Osteocyte (in vitro differentiated cells): ENCODE data around the gene LMCD1. TPM values are rescaled to one million over a fixed set of nuclear protein-coding genes. Genes with fewer than 3 reads are reported as not detected.

ENCODE experiments used
- DNase-seq: peaks from one replicate; pipeline ENCODE4 v3.0.0; 2021; ENCODE audit warnings: mixed read lengths; ENCODE audit not compliant: unreplicated experiment; ENCODE audit errors: extremely low spot score
- H3K27ac Mint-ChIP-seq: one replicate; pipeline ENCODE4 v1.8.0; 2021; ENCODE audit warnings: mild to moderate bottlenecking, mixed read lengths; ENCODE audit not compliant: unreplicated experiment
- H3K27me3 Mint-ChIP-seq: one replicate; pipeline ENCODE4 v1.8.0; 2021; ENCODE audit warnings: mixed read lengths; ENCODE audit not compliant: unreplicated experiment
- H3K36me3 Mint-ChIP-seq: one replicate; pipeline ENCODE4 v1.8.0; 2021; ENCODE audit warnings: mixed read lengths; ENCODE audit not compliant: unreplicated experiment
- H3K4me1 Mint-ChIP-seq: one replicate; pipeline ENCODE4 v1.8.0; 2021; ENCODE audit warnings: mixed read lengths; ENCODE audit not compliant: unreplicated experiment
- H3K4me3 Mint-ChIP-seq: one replicate; pipeline ENCODE4 v1.8.0; 2021; ENCODE audit warnings: mild to moderate bottlenecking, moderate library complexity, mixed read lengths; ENCODE audit not compliant: unreplicated experiment
- H3K9me3 Mint-ChIP-seq: one replicate; pipeline ENCODE4 v1.8.0; 2021; ENCODE audit warnings: mixed read lengths; ENCODE audit not compliant: unreplicated experiment
- total RNA-seq: library from RNA; stranded (reverse); gene quantifications from 2 replicates; pipeline ENCODE4 v1.2.1, GENCODE V29; 2021
- TF ChIP-seq, protein P1 (sequence below): fragments of 200-600 bp; sonication (generic); IDR thresholded peaks from 2 replicates; pipeline ENCODE4 v1.5.0; 2021; ENCODE audit warnings: antibody characterized with exemption, mild to moderate bottlenecking, moderate library complexity

Gene LMCD1
- total RNA-seq, 1 donor from 2014 or later = 136 TPM

DNA sequence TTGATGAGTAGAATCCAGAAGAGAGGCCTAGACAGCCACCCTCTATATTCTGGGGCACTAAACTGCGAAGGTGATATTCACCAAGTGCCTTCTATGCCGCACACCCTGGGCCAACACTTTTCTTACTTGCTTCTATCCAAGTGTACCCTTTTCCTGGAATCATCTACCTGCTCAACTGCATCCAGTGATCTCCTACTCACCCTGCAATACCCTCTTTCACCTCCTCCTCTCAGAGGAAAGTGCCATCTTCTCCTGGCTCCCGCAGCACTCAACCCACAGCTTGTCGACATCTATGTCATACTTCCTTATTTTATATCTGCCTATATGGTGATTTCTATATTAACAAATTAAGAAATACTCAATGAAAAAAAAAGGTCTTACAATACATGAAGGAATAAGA lies 28.6 kb upstream of the LMCD1 start:
- no peak overlapping the region for H3K4me3 Mint-ChIP-seq
- no peak for DNase-seq
- H3K4me1 Mint-ChIP-seq = peaks cover 20% of the 10 kb centered on the region
- no peaks in the 10 kb centered on the region for H3K27me3 Mint-ChIP-seq
- H3K9me3 Mint-ChIP-seq = no peaks in the 10 kb centered on the region
- H3K27ac Mint-ChIP-seq = no peak overlapping the region
- no peaks in the 10 kb centered on the region for H3K36me3 Mint-ChIP-seq
- TF ChIP-seq, protein P1, sequence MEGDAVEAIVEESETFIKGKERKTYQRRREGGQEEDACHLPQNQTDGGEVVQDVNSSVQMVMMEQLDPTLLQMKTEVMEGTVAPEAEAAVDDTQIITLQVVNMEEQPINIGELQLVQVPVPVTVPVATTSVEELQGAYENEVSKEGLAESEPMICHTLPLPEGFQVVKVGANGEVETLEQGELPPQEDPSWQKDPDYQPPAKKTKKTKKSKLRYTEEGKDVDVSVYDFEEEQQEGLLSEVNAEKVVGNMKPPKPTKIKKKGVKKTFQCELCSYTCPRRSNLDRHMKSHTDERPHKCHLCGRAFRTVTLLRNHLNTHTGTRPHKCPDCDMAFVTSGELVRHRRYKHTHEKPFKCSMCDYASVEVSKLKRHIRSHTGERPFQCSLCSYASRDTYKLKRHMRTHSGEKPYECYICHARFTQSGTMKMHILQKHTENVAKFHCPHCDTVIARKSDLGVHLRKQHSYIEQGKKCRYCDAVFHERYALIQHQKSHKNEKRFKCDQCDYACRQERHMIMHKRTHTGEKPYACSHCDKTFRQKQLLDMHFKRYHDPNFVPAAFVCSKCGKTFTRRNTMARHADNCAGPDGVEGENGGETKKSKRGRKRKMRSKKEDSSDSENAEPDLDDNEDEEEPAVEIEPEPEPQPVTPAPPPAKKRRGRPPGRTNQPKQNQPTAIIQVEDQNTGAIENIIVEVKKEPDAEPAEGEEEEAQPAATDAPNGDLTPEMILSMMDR = no peak

- peaks cover under 1% of the 10 kb centered on the region for H3K9me3 Mint-ChIP-seq
- H3K4me1 Mint-ChIP-seq = peaks cover 12% of the 10 kb centered on the region
- H3K4me3 Mint-ChIP-seq = no peak overlapping the region
- DNase-seq = no peak
- no peak overlapping the region for H3K27ac Mint-ChIP-seq
- H3K36me3 Mint-ChIP-seq = no peaks in the 10 kb centered on the region
- no peaks in the 10 kb centered on the region for H3K27me3 Mint-ChIP-seq
- TF ChIP-seq, protein P1 = no peak
Measured at GRCh38 chr3:8473990-8474389, 27.6 kb upstream of the LMCD1 start.

- Mint-ChIP-seq H3K4me3 (no peak overlapping the region), H3K9me3 (peaks cover 8% of the 10 kb centered on the region), H3K27ac (no peak overlapping the region), H3K27me3 (no peaks in the 10 kb centered on the region), H3K36me3 (no peaks in the 10 kb centered on the region), H3K4me1 (peaks cover 12% of the 10 kb centered on the region)
- no peak for DNase-seq
- TF ChIP-seq, protein P1 = no peak
Measured at GRCh38 chr3:8474991-8475390, 26.6 kb upstream of the LMCD1 start.

DNA sequence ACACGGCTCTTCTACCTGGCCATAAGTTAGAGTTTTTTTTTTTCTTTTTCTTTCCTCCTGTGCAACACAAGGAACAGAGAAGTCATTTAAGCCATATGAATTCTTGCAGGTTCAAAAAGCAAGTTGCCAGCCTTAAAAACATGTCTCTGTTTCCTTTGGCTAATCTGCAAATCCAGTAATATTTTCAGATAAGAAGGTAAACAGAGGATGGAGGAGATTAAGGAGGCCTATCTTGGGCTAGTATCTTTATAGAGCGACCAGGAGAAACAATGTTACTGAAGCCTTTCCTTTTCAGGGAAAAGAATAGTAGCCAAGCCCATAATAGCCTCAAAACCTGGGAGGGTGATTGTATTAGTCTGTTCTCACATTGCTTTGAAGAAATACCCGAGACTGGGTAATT lies 20.9 kb upstream of the LMCD1 start:
- H3K27ac Mint-ChIP-seq = no peak overlapping the region
- H3K4me3 Mint-ChIP-seq = no peak overlapping the region
- DNase-seq = no peak
- peaks cover 9% of the 10 kb centered on the region for H3K36me3 Mint-ChIP-seq
- H3K9me3 Mint-ChIP-seq = peaks cover 20% of the 10 kb centered on the region
- H3K4me1 Mint-ChIP-seq = peaks cover 45% of the 10 kb centered on the region
- no peaks in the 10 kb centered on the region for H3K27me3 Mint-ChIP-seq
- TF ChIP-seq, protein P1 = no peak

- Mint-ChIP-seq H3K9me3 (peaks cover 20% of the 10 kb centered on the region), H3K27me3 (no peaks in the 10 kb centered on the region), H3K4me1 (peaks cover 52% of the 10 kb centered on the region), H3K36me3 (peaks cover 9% of the 10 kb centered on the region), H3K4me3 (no peak overlapping the region), H3K27ac (no peak overlapping the region)
- TF ChIP-seq, protein P1 = no peak
- no peak for DNase-seq
Measured at GRCh38 chr3:8481380-8481779, 20.2 kb upstream of the LMCD1 start.
